Measurements from ENCODE around the gene SSBP2.
"Not testable (repeated sequence)": the region's sequence is repeated elsewhere in the genome, so short reads cannot be mapped to it uniquely, and the experiment has no call there.

The SSBP2 gene

GRCh38 chr5:81629986-81630385 is 120.9 kb downstream of the SSBP2 start:
- H3K27me3 ChIP-seq (ENCODE audit: low read length), result no peaks in the 10 kb centered on the region
- no peak overlapping the region for H3K4me2 ChIP-seq (ENCODE audit: low read depth, low read length, poor library complexity, severe bottlenecking)
- no peaks in the 10 kb centered on the region for H3K9me2 ChIP-seq (replicated peaks; ENCODE audit: insufficient read depth, low read length)
- no peak for TF ChIP-seq EZH2phosphoT487 (conservative IDR thresholded peaks at IDR 0.05; ENCODE audit: low read length)
- TF ChIP-seq CTCF (IDR thresholded peaks at IDR 0.05; ENCODE audit: insufficient read depth, low read length, poor library complexity, severe bottlenecking), result no peak
- no peaks in the 10 kb centered on the region for H4K20me1 ChIP-seq (ENCODE audit: low read depth, low read length)
- H3K9ac ChIP-seq (ENCODE audit: low read length), result no peak overlapping the region
- H2AFZ ChIP-seq (ENCODE audit: low read depth, low read length, severe bottlenecking), result no peak overlapping the region
- H3K36me3 ChIP-seq (ENCODE audit: low read length), result peaks cover 18% of the 10 kb centered on the region
- H3K79me2 ChIP-seq (ENCODE audit: insufficient read depth, low read length), result peaks cover 18% of the 10 kb centered on the region; the same call in 1 of the 2 replicates
- H3K4me3 ChIP-seq (ENCODE audit: insufficient read depth, low read length, poor library complexity, severe bottlenecking), result no peak overlapping the region
- no peak overlapping the region for H3K27ac ChIP-seq (ENCODE audit: low read depth, low read length)
- no peaks in the 10 kb centered on the region for H3K9me3 ChIP-seq (ENCODE audit: insufficient read depth, low read length)
- H3F3A ChIP-seq (ENCODE audit: insufficient read depth), result 0 out of 2 replicates have a peak, but pooled peaks cover 4% of the 10 kb centered on the region

GRCh38 chr5:81628061-81628460 is 122.8 kb downstream of the SSBP2 start:
- not testable (repeated sequence) for H3K9me2 ChIP-seq (replicated peaks; ENCODE audit: insufficient read depth, low read length); H2AFZ ChIP-seq (ENCODE audit: low read depth, low read length, severe bottlenecking); H3K4me2 ChIP-seq (ENCODE audit: low read depth, low read length, poor library complexity, severe bottlenecking); H3K9ac ChIP-seq (ENCODE audit: low read length); H4K20me1 ChIP-seq (ENCODE audit: low read depth, low read length); H3K27ac ChIP-seq (ENCODE audit: low read depth, low read length); H3F3A ChIP-seq (ENCODE audit: insufficient read depth); H3K27me3 ChIP-seq (ENCODE audit: low read length); H3K4me3 ChIP-seq (ENCODE audit: insufficient read depth, low read length, poor library complexity, severe bottlenecking); H3K9me3 ChIP-seq (ENCODE audit: insufficient read depth, low read length)
- peaks cover 22% of the 10 kb centered on the region; the same call in 1 of the 2 replicates for H3K79me2 ChIP-seq (ENCODE audit: insufficient read depth, low read length)
- peaks cover 27% of the 10 kb centered on the region for H3K36me3 ChIP-seq (ENCODE audit: low read length)

GRCh38 chr5:81626524-81626923 is 124.4 kb downstream of the SSBP2 start:
- H4K20me1 ChIP-seq (ENCODE audit: low read depth, low read length), result no peaks in the 10 kb centered on the region
- H3K4me3 ChIP-seq (ENCODE audit: insufficient read depth, low read length, poor library complexity, severe bottlenecking), result no peak overlapping the region
- H3K9me3 ChIP-seq (ENCODE audit: insufficient read depth, low read length), result no peaks in the 10 kb centered on the region; the same call in 1 of the 2 replicates
- no peak overlapping the region for H3K9ac ChIP-seq (ENCODE audit: low read length)
- no peak overlapping the region for H3K4me2 ChIP-seq (ENCODE audit: low read depth, low read length, poor library complexity, severe bottlenecking)
- peaks cover 26% of the 10 kb centered on the region for H3K79me2 ChIP-seq (ENCODE audit: insufficient read depth, low read length)
- peaks cover 27% of the 10 kb centered on the region for H3K36me3 ChIP-seq (ENCODE audit: low read length)
- H2AFZ ChIP-seq (ENCODE audit: low read depth, low read length, severe bottlenecking), result no peak overlapping the region
- H3K9me2 ChIP-seq (replicated peaks; ENCODE audit: insufficient read depth, low read length), result no peaks in the 10 kb centered on the region
- H3F3A ChIP-seq (ENCODE audit: insufficient read depth), result 0 out of 2 replicates have a peak, but pooled peaks cover 4% of the 10 kb centered on the region
- no peak overlapping the region for H3K27ac ChIP-seq (ENCODE audit: low read depth, low read length)
- no peaks in the 10 kb centered on the region for H3K27me3 ChIP-seq (ENCODE audit: low read length)
- TF ChIP-seq EZH2phosphoT487 (conservative IDR thresholded peaks at IDR 0.05; ENCODE audit: low read length) (no peak), CTCF (IDR thresholded peaks at IDR 0.05; ENCODE audit: insufficient read depth, low read length, poor library complexity, severe bottlenecking) (no peak)

- Histone ChIP-seq H3K27me3 (ENCODE audit: low read length) (no peaks in the 10 kb centered on the region), H3K9me2 (replicated peaks; ENCODE audit: insufficient read depth, low read length) (no peaks in the 10 kb centered on the region), H3K9ac (ENCODE audit: low read length) (no peak overlapping the region), H3K79me2 (ENCODE audit: insufficient read depth, low read length) (no peaks in the 10 kb centered on the region), H3K4me3 (ENCODE audit: insufficient read depth, low read length, poor library complexity, severe bottlenecking) (no peak overlapping the region), H4K20me1 (ENCODE audit: low read depth, low read length) (no peaks in the 10 kb centered on the region), H3K27ac (ENCODE audit: low read depth, low read length) (no peak overlapping the region), H3K9me3 (ENCODE audit: insufficient read depth, low read length) (peaks cover 15% of the 10 kb centered on the region; the same call in 1 of the 2 replicates), H3K4me2 (ENCODE audit: low read depth, low read length, poor library complexity, severe bottlenecking) (no peak overlapping the region), H2AFZ (ENCODE audit: low read depth, low read length, severe bottlenecking) (no peak overlapping the region), H3K36me3 (ENCODE audit: low read length) (peaks cover 56% of the 10 kb centered on the region), H3F3A (ENCODE audit: insufficient read depth) (no peaks in the 10 kb centered on the region)
- TF ChIP-seq CTCF (IDR thresholded peaks at IDR 0.05; ENCODE audit: insufficient read depth, low read length, poor library complexity, severe bottlenecking), result no peak
- TF ChIP-seq EZH2phosphoT487 (conservative IDR thresholded peaks at IDR 0.05; ENCODE audit: low read length), result no peak
Measured at GRCh38 chr5:81609810-81610375, 141.0 kb downstream of the SSBP2 start.

Measured in SU-DHL-6 (cell line).